ENCODE measurements around the gene FAAH2.

- TF ChIP-seq POLR2A (IDR thresholded peaks at IDR 0.05), result no peak
- no peak for TF ChIP-seq CTCF (IDR thresholded peaks at IDR 0.05)
- no peak for TF ChIP-seq EP300 (IDR thresholded peaks at IDR 0.05)
Measured at GRCh38 chrX:57364145-57364544, 77.6 kb downstream of the FAAH2 start.

All from tibial nerve (tissue), 4 donors.